DOHH2 (cell line): Measurements from ENCODE around the gene TRAPPC4.

Experiments
- H3F3A ChIP-seq: fragments of 200-600 bp; sonication (generic), shearing (Covaris generic); 2 replicates; pipeline ENCODE4 v1.6.0; 2016; ENCODE audit warnings: antibody characterized with exemption, mild to moderate bottlenecking; ENCODE audit not compliant: control insufficient read depth, insufficient read depth
- H3K27ac ChIP-seq: fragments of 200-600 bp; sonication (generic); 2 replicates; pipeline ENCODE4 v1.5.1; 2014; ENCODE audit warnings: low read depth, mild to moderate bottlenecking, low read length, moderate library complexity
- H3K27me3 ChIP-seq: fragments of 200-600 bp; sonication (generic); 2 replicates; pipeline ENCODE4 v1.6.1; 2014; ENCODE audit warnings: mild to moderate bottlenecking, low read length, mixed read lengths; ENCODE audit not compliant: control insufficient read depth
- H3K36me3 ChIP-seq: fragments of 200-600 bp; sonication (generic); 2 replicates; pipeline ENCODE4 v1.6.1; 2014; ENCODE audit warnings: mild to moderate bottlenecking, low read length, moderate library complexity, mixed read lengths; ENCODE audit not compliant: control insufficient read depth
- H3K4me1 ChIP-seq: fragments of 200-600 bp; sonication (generic); 2 replicates; pipeline ENCODE4 v1.6.1; 2014; ENCODE audit warnings: mild to moderate bottlenecking, low read length, mixed read lengths; ENCODE audit not compliant: control insufficient read depth
- H3K4me2 ChIP-seq: fragments of 200-600 bp; sonication (generic); 2 replicates; pipeline ENCODE4 v1.6.0; 2014; ENCODE audit warnings: mild to moderate bottlenecking, low read length, moderate library complexity
- H3K4me3 ChIP-seq: fragments of 200-600 bp; sonication (generic); 2 replicates; pipeline ENCODE4 v1.5.1; 2014; ENCODE audit warnings: mild to moderate bottlenecking, low read length, mixed read lengths
- H3K79me2 ChIP-seq: fragments of 200-600 bp; sonication (generic); 2 replicates; pipeline ENCODE4 v1.6.1; 2014; ENCODE audit warnings: mild to moderate bottlenecking, low read length, mixed read lengths; ENCODE audit not compliant: control insufficient read depth
- H3K9me2 ChIP-seq: fragments of 200-600 bp; sonication (generic); replicated peaks from 2 replicates; pipeline ENCODE4 v1.6.1; 2014; ENCODE audit warnings: mild to moderate bottlenecking, low read length, mixed read lengths; ENCODE audit not compliant: control insufficient read depth
- H3K9me3 ChIP-seq: fragments of 200-600 bp; sonication (generic); 2 replicates; pipeline ENCODE4 v1.6.1; 2014; ENCODE audit warnings: antibody characterized with exemption, low read length, mixed read lengths; ENCODE audit not compliant: control insufficient read depth, insufficient read depth
- H4K20me1 ChIP-seq: fragments of 200-600 bp; sonication (generic); 2 replicates; pipeline ENCODE4 v1.6.0; 2014; ENCODE audit warnings: low read depth, mild to moderate bottlenecking, antibody characterized with exemption, low read length, moderate library complexity; ENCODE audit not compliant: control insufficient read depth, insufficient read depth
- CTCF ChIP-seq: fragments of 200-600 bp; sonication (generic); IDR thresholded peaks from one replicate; pipeline ENCODE4 v1.5.1; 2014; ENCODE audit warnings: antibody characterized with exemption, mild to moderate bottlenecking, low read depth, low read length; ENCODE audit not compliant: poor library complexity, severe bottlenecking
- EZH2phosphoT487 ChIP-seq: fragments of 200-600 bp; sonication (generic); IDR thresholded peaks from 2 replicates; pipeline ENCODE4 v1.6.1; 2017; ENCODE audit warnings: borderline replicate concordance, mild to moderate bottlenecking, antibody characterized with exemption, low read length, moderate library complexity, mixed read lengths

TRAPPC4 gene

GRCh38 chr11:119029340-119030028 lies 10.9 kb downstream of the TRAPPC4 start:
- Histone ChIP-seq H3F3A (no peaks in the 10 kb centered on the region; the same call in 1 of the 2 replicates), H3K79me2 (peaks cover 24% of the 10 kb centered on the region), H3K9me2 (no peaks in the 10 kb centered on the region), H3K27me3 (no peaks in the 10 kb centered on the region), H3K9me3 (no peaks in the 10 kb centered on the region), H3K27ac (0 out of 2 replicates have a peak overlapping the region, but pooled peaks have one; percentile 48), H4K20me1 (no peaks in the 10 kb centered on the region), H3K4me3 (peak overlapping the region; percentile 97), H3K4me1 (peaks cover 18% of the 10 kb centered on the region), H3K36me3 (peaks cover 53% of the 10 kb centered on the region), H3K4me2 (peak overlapping the region; percentile 64)
- TF ChIP-seq CTCF (no peak), EZH2phosphoT487 (no peak)

- Histone ChIP-seq H3K9me2 (no peaks in the 10 kb centered on the region), H3K27me3 (no peaks in the 10 kb centered on the region), H3K4me1 (peaks cover 18% of the 10 kb centered on the region), H3K4me3 (peak overlapping the region; percentile 97), H3K36me3 (peaks cover 48% of the 10 kb centered on the region), H3K79me2 (peaks cover 24% of the 10 kb centered on the region), H3K9me3 (no peaks in the 10 kb centered on the region), H3K27ac (peak overlapping the region; percentile 48; the same call in 1 of the 2 replicates), H3K4me2 (peak overlapping the region; percentile 64), H3F3A (no peaks in the 10 kb centered on the region; the same call in 1 of the 2 replicates), H4K20me1 (no peaks in the 10 kb centered on the region)
- TF ChIP-seq EZH2phosphoT487 (no peak), CTCF (no peak)
These were observed 11.4 kb downstream of the TRAPPC4 start for GRCh38 chr11:119030029-119030328.

- no peaks in the 10 kb centered on the region; the same call in 1 of the 2 replicates for H3F3A ChIP-seq
- H3K4me3 ChIP-seq: peak within 1 kb of the TSS; percentile 97
- no peaks in the 10 kb centered on the region for H3K9me2 ChIP-seq
- no peak for TF ChIP-seq CTCF
- no peak for TF ChIP-seq EZH2phosphoT487
- peaks cover 18% of the 10 kb centered on the region for H3K4me1 ChIP-seq
- no peaks in the 10 kb centered on the region for H4K20me1 ChIP-seq
- H3K79me2 ChIP-seq: peaks cover 24% of the 10 kb centered on the region
- H3K36me3 ChIP-seq: peaks cover 43% of the 10 kb centered on the region
- peak within 1 kb of the TSS; percentile 64 for H3K4me2 ChIP-seq
- peak within 1 kb of the TSS; percentile 48 for H3K27ac ChIP-seq
- no peaks in the 10 kb centered on the region for H3K27me3 ChIP-seq
- no peaks in the 10 kb centered on the region for H3K9me3 ChIP-seq
These were observed 11.9 kb downstream of the TRAPPC4 start, which contains the start of gene SLC37A4 for GRCh38 chr11:119030329-119031047. Gene SLC37A4, minus strand, starts transcription at chr11:119030877.
